ENCODE results near the gene SERGEF.

DNA sequence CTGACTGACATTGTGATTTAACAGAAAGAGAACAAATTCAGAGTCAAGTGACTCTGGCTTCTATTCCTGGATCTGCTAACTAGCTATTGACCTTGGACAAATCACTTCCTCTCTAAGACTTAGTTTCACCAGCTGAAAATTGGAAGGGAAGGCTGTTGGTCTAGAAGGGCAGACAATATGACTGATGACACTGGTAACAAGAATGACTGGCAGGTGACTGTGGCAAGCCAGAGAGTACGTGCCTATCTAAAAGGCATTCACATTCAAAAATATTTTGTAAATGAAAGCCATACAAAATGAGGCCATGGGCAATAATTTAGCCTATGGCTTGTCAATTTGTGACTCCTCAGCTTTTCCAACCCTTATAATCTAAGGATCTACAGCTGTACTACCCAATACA, 23.5 kb downstream of the SERGEF start:
- TF ChIP-seq, protein P1, sequence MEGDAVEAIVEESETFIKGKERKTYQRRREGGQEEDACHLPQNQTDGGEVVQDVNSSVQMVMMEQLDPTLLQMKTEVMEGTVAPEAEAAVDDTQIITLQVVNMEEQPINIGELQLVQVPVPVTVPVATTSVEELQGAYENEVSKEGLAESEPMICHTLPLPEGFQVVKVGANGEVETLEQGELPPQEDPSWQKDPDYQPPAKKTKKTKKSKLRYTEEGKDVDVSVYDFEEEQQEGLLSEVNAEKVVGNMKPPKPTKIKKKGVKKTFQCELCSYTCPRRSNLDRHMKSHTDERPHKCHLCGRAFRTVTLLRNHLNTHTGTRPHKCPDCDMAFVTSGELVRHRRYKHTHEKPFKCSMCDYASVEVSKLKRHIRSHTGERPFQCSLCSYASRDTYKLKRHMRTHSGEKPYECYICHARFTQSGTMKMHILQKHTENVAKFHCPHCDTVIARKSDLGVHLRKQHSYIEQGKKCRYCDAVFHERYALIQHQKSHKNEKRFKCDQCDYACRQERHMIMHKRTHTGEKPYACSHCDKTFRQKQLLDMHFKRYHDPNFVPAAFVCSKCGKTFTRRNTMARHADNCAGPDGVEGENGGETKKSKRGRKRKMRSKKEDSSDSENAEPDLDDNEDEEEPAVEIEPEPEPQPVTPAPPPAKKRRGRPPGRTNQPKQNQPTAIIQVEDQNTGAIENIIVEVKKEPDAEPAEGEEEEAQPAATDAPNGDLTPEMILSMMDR (IDR thresholded peaks at IDR 0.05 in 4 of 5, conservative IDR thresholded peaks at IDR 0.05 in 1 of 5): no peak
- no peak for TF ChIP-seq POLR2A (IDR thresholded peaks at IDR 0.05)
